ENCODE results near the gene OLFM2.
"Not testable (repeated sequence)": the region's sequence is repeated elsewhere in the genome, so short reads cannot be mapped to it uniquely, and the experiment has no call there.

DNA sequence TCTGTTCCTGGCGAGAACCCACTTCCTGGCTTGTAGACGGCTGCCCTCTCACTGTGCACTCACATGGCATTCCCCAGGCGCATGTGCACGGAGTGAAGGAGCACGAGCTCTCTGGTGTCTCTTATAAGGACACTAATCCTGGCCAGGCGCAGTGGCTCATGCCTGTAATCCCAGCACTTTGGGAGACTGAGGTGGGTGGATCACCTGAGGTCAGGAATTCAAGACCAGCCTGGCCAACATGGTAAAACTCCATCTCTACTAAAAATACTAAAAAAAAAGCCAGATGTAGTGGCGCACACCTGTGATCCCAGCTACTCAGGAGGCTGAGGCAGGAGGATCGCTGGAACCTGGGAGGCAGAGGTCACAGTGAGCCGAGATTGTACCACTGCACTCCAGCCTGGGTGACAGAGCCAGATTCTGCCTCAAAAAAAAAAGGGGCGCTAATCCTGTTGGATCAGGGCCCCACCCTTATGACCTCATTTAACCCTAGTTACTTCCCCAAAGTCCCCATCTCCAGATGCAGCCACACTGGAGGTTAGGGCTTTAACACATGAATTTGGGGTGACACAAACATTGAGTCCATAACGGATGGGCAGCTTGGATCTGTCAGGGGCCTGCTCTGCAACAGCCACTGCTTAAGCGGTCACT, 92.6 kb downstream of the OLFM2 start:
- not testable (repeated sequence) for TF ChIP-seq JUND (IDR thresholded peaks at IDR 0.05); EZH2 (IDR thresholded peaks at IDR 0.05); FOSL1 (IDR thresholded peaks at IDR 0.05; ENCODE audit: low read depth)
- TF ChIP-seq, protein P1, sequence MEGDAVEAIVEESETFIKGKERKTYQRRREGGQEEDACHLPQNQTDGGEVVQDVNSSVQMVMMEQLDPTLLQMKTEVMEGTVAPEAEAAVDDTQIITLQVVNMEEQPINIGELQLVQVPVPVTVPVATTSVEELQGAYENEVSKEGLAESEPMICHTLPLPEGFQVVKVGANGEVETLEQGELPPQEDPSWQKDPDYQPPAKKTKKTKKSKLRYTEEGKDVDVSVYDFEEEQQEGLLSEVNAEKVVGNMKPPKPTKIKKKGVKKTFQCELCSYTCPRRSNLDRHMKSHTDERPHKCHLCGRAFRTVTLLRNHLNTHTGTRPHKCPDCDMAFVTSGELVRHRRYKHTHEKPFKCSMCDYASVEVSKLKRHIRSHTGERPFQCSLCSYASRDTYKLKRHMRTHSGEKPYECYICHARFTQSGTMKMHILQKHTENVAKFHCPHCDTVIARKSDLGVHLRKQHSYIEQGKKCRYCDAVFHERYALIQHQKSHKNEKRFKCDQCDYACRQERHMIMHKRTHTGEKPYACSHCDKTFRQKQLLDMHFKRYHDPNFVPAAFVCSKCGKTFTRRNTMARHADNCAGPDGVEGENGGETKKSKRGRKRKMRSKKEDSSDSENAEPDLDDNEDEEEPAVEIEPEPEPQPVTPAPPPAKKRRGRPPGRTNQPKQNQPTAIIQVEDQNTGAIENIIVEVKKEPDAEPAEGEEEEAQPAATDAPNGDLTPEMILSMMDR (IDR thresholded peaks at IDR 0.05 in 2 of 3, conservative IDR thresholded peaks at IDR 0.05 in 1 of 3; ENCODE audit: borderline replicate concordance in 1 of 3, insufficient read depth in 1 of 3, low read depth in 2 of 3, low read length in 2 of 3) = not testable (repeated sequence)
- TF ChIP-seq, protein P2, sequence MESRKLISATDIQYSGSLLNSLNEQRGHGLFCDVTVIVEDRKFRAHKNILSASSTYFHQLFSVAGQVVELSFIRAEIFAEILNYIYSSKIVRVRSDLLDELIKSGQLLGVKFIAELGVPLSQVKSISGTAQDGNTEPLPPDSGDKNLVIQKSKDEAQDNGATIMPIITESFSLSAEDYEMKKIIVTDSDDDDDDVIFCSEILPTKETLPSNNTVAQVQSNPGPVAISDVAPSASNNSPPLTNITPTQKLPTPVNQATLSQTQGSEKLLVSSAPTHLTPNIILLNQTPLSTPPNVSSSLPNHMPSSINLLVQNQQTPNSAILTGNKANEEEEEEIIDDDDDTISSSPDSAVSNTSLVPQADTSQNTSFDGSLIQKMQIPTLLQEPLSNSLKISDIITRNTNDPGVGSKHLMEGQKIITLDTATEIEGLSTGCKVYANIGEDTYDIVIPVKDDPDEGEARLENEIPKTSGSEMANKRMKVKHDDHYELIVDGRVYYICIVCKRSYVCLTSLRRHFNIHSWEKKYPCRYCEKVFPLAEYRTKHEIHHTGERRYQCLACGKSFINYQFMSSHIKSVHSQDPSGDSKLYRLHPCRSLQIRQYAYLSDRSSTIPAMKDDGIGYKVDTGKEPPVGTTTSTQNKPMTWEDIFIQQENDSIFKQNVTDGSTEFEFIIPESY (IDR thresholded peaks at IDR 0.05; ENCODE audit: extremely low read depth, insufficient replicate concordance, low read length) = not testable (repeated sequence)
